CD8-positive, alpha-beta memory T cell (primary cell): ENCODE measurements around the gene C3orf20. TPM values are rescaled to one million over a fixed set of nuclear protein-coding genes. Genes with fewer than 3 reads are reported as not detected.

Experiments used
- CTCF ChIA-PET: fragments of 350-600 bp; sonication (Branson Sonifier 250); formaldehyde crosslinking; loops from one replicate; lab custom pipeline; 2021; ENCODE audit warnings: antibody characterized with exemption; lab: Charles Lee
- POLR2A ChIA-PET: fragments of 350-600 bp; sonication (Branson Sonifier 250); formaldehyde crosslinking; loops from one replicate; lab custom pipeline; 2021; ENCODE audit warnings: antibody characterized with exemption; lab: Charles Lee
- DNase-seq, 5 donors: peaks; one replicate each; pipeline versions ENCODE4 v3.0.0 to v3.0.0-alpha.2; 2020 to 2022; ENCODE audit warnings: mixed read lengths in 1 of 5
- H3K27ac ChIP-seq: one replicate; pipeline ENCODE4 v1.7.0; 2013; ENCODE audit warnings: low read depth, mild to moderate bottlenecking, low read length, moderate library complexity
- H3K27me3 ChIP-seq: 2 replicates; pipeline ENCODE4 v1.7.0; 2013; ENCODE audit warnings: low read length, mild to moderate bottlenecking; ENCODE audit not compliant: insufficient read depth, poor library complexity, severe bottlenecking
- H3K36me3 ChIP-seq: 2 replicates; pipeline ENCODE4 v1.7.0; 2013; ENCODE audit warnings: mild to moderate bottlenecking, low read length, moderate library complexity; ENCODE audit not compliant: insufficient read depth
- H3K4me1 ChIP-seq: 2 replicates; pipeline ENCODE4 v1.7.0; 2013; ENCODE audit warnings: mild to moderate bottlenecking, low read length, moderate library complexity; ENCODE audit not compliant: insufficient read depth
- H3K4me3 ChIP-seq: 2 replicates; pipeline ENCODE4 v1.7.0; 2013; ENCODE audit warnings: mild to moderate bottlenecking, low read length
- H3K9me3 ChIP-seq: 2 replicates; pipeline ENCODE4 v1.7.0; 2013; ENCODE audit warnings: mild to moderate bottlenecking, low read length
- H3K27ac Mint-ChIP-seq, 8 donors: one replicate each; pipeline ENCODE4 v1.8.0; 2020 to 2021; ENCODE audit warnings: mixed read lengths in 8 of 8, mild to moderate bottlenecking in 6 of 8, inconsistent platforms in 3 of 8, moderate library complexity in 3 of 8
- H3K27me3 Mint-ChIP-seq, 2 donors: one replicate each; pipeline ENCODE4 v1.8.0; 2020 to 2021; ENCODE audit warnings: mixed read lengths in 2 of 2, mild to moderate bottlenecking in 1 of 2, moderate library complexity in 1 of 2
- H3K36me3 Mint-ChIP-seq, 3 donors: one replicate each; pipeline ENCODE4 v1.8.0; 2020 to 2021; ENCODE audit warnings: mixed read lengths in 3 of 3, inconsistent platforms in 1 of 3, mild to moderate bottlenecking in 1 of 3
- H3K4me1 Mint-ChIP-seq, 3 donors: one replicate each; pipeline ENCODE4 v1.8.0; 2020 to 2021; ENCODE audit warnings: mixed read lengths in 3 of 3, inconsistent platforms in 1 of 3, mild to moderate bottlenecking in 1 of 3
- H3K4me3 Mint-ChIP-seq, 7 donors: one replicate each; pipeline ENCODE4 v1.8.0; 2020 to 2021; ENCODE audit warnings: mixed read lengths in 7 of 7, mild to moderate bottlenecking in 6 of 7, moderate library complexity in 4 of 7, inconsistent platforms in 2 of 7
- H3K9me3 Mint-ChIP-seq, 5 donors: one replicate each; pipeline ENCODE4 v1.8.0; 2020 to 2022; ENCODE audit warnings: mixed read lengths in 5 of 5, mild to moderate bottlenecking in 3 of 5, moderate library complexity in 2 of 5, inconsistent platforms in 1 of 5
- polyA plus RNA-seq: library from polyadenylated mRNA; unstranded; fragments of 300-500 nt; fragmentation: Illumina TruSeq; gene quantifications from one replicate; pipeline ENCODE4 v1.2.3, GENCODE V29; 2021
- total RNA-seq, 2 experiments: library from RNA; stranded (reverse); gene quantifications; one replicate each; pipeline ENCODE4 v1.2.3, GENCODE V29; 2021

The C3orf20 gene
- total and polyA plus RNA-seq, 3 experiments from 2014 or later: 0.07 to 0.18 TPM; not detected in 1

- Histone ChIP-seq H3K4me1 (no peaks in the 10 kb centered on the region), H3K27ac (no peak overlapping the region), H3K36me3 (no peaks in the 10 kb centered on the region), H3K27me3 (peaks cover 6% of the 10 kb centered on the region), H3K9me3 (no peaks in the 10 kb centered on the region), H3K4me3 (no peak overlapping the region)
- ChIA-PET CTCF (no interaction called here), POLR2A (no interaction called here)
- Mint-ChIP-seq H3K27ac (no peak overlapping the region), H3K27me3 (peaks cover 33 to 75% of the 10 kb centered on the region in 2 donors), H3K4me1 (peaks cover 0 to 4% (median 2%) of the 10 kb centered on the region in 3 donors), H3K36me3 (peaks cover 0 to 1% (median 0%) of the 10 kb centered on the region in 3 donors), H3K9me3 (no peaks in the 10 kb centered on the region), H3K4me3 (no peak overlapping the region)
- DNase-seq: no peak
Measured at GRCh38 chr3:14812196-14812790, 137.4 kb downstream of the C3orf20 start.

DNA sequence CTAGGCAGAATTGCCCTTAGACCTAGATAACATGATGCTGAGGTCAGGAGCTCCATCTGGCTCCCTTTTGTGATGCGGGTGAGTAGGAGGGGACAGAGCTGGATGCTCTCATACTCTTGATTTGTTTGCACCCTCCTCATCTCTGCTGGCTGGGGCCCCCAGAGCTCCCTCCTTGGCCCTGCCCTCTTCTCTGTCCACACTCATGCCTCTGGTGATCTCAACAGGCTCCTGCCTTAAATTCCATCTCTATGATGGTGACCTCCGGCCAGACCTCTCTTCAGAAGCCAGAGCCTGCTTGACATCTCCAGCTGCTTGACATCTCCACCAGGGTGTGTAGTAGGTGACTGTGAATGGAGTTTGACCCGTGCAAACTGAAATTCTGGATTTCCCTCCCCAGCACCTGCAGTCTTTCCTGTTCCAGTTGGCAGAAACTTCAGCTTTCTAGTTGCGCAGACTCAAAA, 139.5 kb downstream of the C3orf20 start:
- no peaks in the 10 kb centered on the region for H3K9me3 Mint-ChIP-seq
- CTCF ChIA-PET: no interaction called here
- H3K4me1 Mint-ChIP-seq: peaks cover 0 to 4% (median 2%) of the 10 kb centered on the region in 3 donors
- Histone ChIP-seq H3K4me3 (no peak overlapping the region), H3K9me3 (no peaks in the 10 kb centered on the region), H3K27ac (no peak overlapping the region), H3K27me3 (peaks cover 6% of the 10 kb centered on the region), H3K4me1 (no peaks in the 10 kb centered on the region), H3K36me3 (no peaks in the 10 kb centered on the region)
- POLR2A ChIA-PET: no interaction called here
- no peak overlapping the region for H3K27ac Mint-ChIP-seq
- H3K27me3 Mint-ChIP-seq: peaks cover 34 to 60% of the 10 kb centered on the region in 2 donors
- no peak overlapping the region for H3K4me3 Mint-ChIP-seq
- H3K36me3 Mint-ChIP-seq: no peaks in the 10 kb centered on the region
- DNase-seq: no peak

GRCh38 chr3:14816359-14816758, 141.4 kb downstream of the C3orf20 start:
- Mint-ChIP-seq H3K36me3 (no peaks in the 10 kb centered on the region), H3K4me3 (no peak overlapping the region), H3K9me3 (no peaks in the 10 kb centered on the region), H3K27me3 (peaks cover 37 to 56% of the 10 kb centered on the region in 2 donors), H3K4me1 (no peaks in the 10 kb centered on the region), H3K27ac (no peak overlapping the region)
- no peaks in the 10 kb centered on the region for H3K4me1 ChIP-seq
- no peaks in the 10 kb centered on the region for H3K36me3 ChIP-seq
- H3K27me3 ChIP-seq: peaks cover 6% of the 10 kb centered on the region
- ChIA-PET POLR2A (no interaction called here), CTCF (no interaction called here)
- no peak overlapping the region for H3K27ac ChIP-seq
- no peak overlapping the region for H3K4me3 ChIP-seq
- DNase-seq: no peak
- H3K9me3 ChIP-seq: no peaks in the 10 kb centered on the region

GRCh38 chr3:14818804-14819500, 144.0 kb downstream of the C3orf20 start, which contains the start of gene FGD5:
TSS of gene FGD5 (plus strand) at chr3:14818962. CDS start at chr3:14819072, 110 bp downstream.
- Mint-ChIP-seq H3K4me3 (no peak within 1 kb of the TSS), H3K36me3 (no peaks in the 10 kb centered on the region), H3K27ac (no peak within 1 kb of the TSS), H3K9me3 (no peaks in the 10 kb centered on the region), H3K4me1 (no peaks in the 10 kb centered on the region), H3K27me3 (peaks cover 25 to 37% of the 10 kb centered on the region in 2 donors)
- Histone ChIP-seq H3K4me1 (no peaks in the 10 kb centered on the region), H3K27ac (no peak within 1 kb of the TSS), H3K27me3 (no peaks in the 10 kb centered on the region), H3K36me3 (no peaks in the 10 kb centered on the region), H3K4me3 (no peak within 1 kb of the TSS), H3K9me3 (no peaks in the 10 kb centered on the region)
- DNase-seq: no peak
- POLR2A ChIA-PET: no interaction called here
- CTCF ChIA-PET: no interaction called here

- Histone ChIP-seq H3K36me3 (no peaks in the 10 kb centered on the region), H3K4me1 (no peaks in the 10 kb centered on the region), H3K27ac (no peak overlapping the region), H3K4me3 (no peak overlapping the region), H3K27me3 (no peaks in the 10 kb centered on the region), H3K9me3 (no peaks in the 10 kb centered on the region)
- peaks cover 23 to 34% of the 10 kb centered on the region in 2 donors for H3K27me3 Mint-ChIP-seq
- CTCF ChIA-PET: no interaction called here
- H3K4me3 Mint-ChIP-seq: no peak overlapping the region
- H3K4me1 Mint-ChIP-seq: no peaks in the 10 kb centered on the region
- POLR2A ChIA-PET: no interaction called here
- no peaks in the 10 kb centered on the region for H3K36me3 Mint-ChIP-seq
- H3K9me3 Mint-ChIP-seq: no peaks in the 10 kb centered on the region
- no peak overlapping the region for H3K27ac Mint-ChIP-seq
- DNase-seq: no peak
Measured at GRCh38 chr3:14819671-14820070, 144.7 kb downstream of the C3orf20 start.

GRCh38 chr3:14820156-14820555, 145.2 kb downstream of the C3orf20 start:
- H3K9me3 Mint-ChIP-seq: no peaks in the 10 kb centered on the region
- H3K4me1 ChIP-seq: no peaks in the 10 kb centered on the region
- no peak overlapping the region for H3K27ac ChIP-seq
- H3K4me3 ChIP-seq: no peak overlapping the region
- H3K27me3 ChIP-seq: no peaks in the 10 kb centered on the region
- peaks cover 19 to 29% of the 10 kb centered on the region in 2 donors for H3K27me3 Mint-ChIP-seq
- no peaks in the 10 kb centered on the region for H3K9me3 ChIP-seq
- H3K4me3 Mint-ChIP-seq: no peak overlapping the region
- ChIA-PET POLR2A (no interaction called here), CTCF (no interaction called here)
- no peaks in the 10 kb centered on the region for H3K36me3 ChIP-seq
- no peak overlapping the region for H3K27ac Mint-ChIP-seq
- H3K36me3 Mint-ChIP-seq: no peaks in the 10 kb centered on the region
- no peak for DNase-seq
- no peaks in the 10 kb centered on the region for H3K4me1 Mint-ChIP-seq

DNA sequence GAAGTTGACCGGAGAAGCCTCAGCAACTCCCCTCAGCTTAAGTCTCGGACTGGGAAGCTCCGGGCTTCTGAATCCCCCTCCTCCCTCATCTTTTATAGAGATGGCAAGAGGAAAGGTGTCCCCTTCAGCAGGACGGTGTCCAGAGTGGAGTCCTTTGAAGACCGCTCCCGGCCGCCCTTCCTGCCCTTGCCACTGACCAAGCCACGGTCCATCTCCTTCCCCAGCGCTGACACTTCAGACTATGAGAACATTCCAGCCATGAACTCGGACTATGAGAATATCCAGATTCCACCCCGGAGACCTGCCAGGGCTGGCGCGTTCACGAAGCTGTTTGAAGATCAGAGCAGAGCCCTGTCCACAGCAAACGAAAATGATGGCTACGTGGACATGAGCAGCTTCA, 146.2 kb downstream of the C3orf20 start:
- H3K4me3 Mint-ChIP-seq: no peak overlapping the region
- POLR2A ChIA-PET: no interaction called here
- Histone ChIP-seq H3K27me3 (no peaks in the 10 kb centered on the region), H3K36me3 (no peaks in the 10 kb centered on the region), H3K9me3 (no peaks in the 10 kb centered on the region), H3K4me3 (no peak overlapping the region), H3K27ac (no peak overlapping the region), H3K4me1 (no peaks in the 10 kb centered on the region)
- H3K27me3 Mint-ChIP-seq: peaks cover 15 to 19% of the 10 kb centered on the region in 2 donors
- H3K4me1 Mint-ChIP-seq: no peaks in the 10 kb centered on the region
- H3K36me3 Mint-ChIP-seq: no peaks in the 10 kb centered on the region
- H3K27ac Mint-ChIP-seq: no peak overlapping the region
- no peak for DNase-seq
- CTCF ChIA-PET: no interaction called here
- H3K9me3 Mint-ChIP-seq: no peaks in the 10 kb centered on the region

GRCh38 chr3:14822134-14822533, 147.2 kb downstream of the C3orf20 start:
- Histone ChIP-seq H3K27ac (no peak overlapping the region), H3K36me3 (no peaks in the 10 kb centered on the region), H3K4me3 (no peak overlapping the region), H3K4me1 (no peaks in the 10 kb centered on the region), H3K9me3 (no peaks in the 10 kb centered on the region), H3K27me3 (no peaks in the 10 kb centered on the region)
- no peak overlapping the region for H3K4me3 Mint-ChIP-seq
- H3K36me3 Mint-ChIP-seq: no peaks in the 10 kb centered on the region
- peaks cover 15 to 22% of the 10 kb centered on the region in 2 donors for H3K27me3 Mint-ChIP-seq
- no peaks in the 10 kb centered on the region for H3K9me3 Mint-ChIP-seq
- H3K4me1 Mint-ChIP-seq: no peaks in the 10 kb centered on the region
- ChIA-PET CTCF (interaction anchor here (1.0 kb wide), 1 partner anchor 8 kb away, joined by 3 read pairs; no protein-coding TSS in a partner anchor), POLR2A (no interaction called here)
- H3K27ac Mint-ChIP-seq: no peak overlapping the region
- no peak for DNase-seq
